Ovary (tissue), 9 donors: ENCODE measurements around the gene OMG. TPM values are rescaled to one million over a fixed set of nuclear protein-coding genes. Genes with fewer than 3 reads are reported as not detected.

Source experiments
- DNase-seq, 5 donors: peaks; one replicate each; pipeline ENCODE4 v3.0.0-alpha.2; 2019 to 2020
- H3K27ac ChIP-seq, 2 donors: fragments of 200-600 bp; one replicate each; pipeline versions ENCODE4 v1.5.1 to v1.8.0; 2019 to 2022
- H3K27me3 ChIP-seq: fragments of 200-600 bp; one replicate; pipeline ENCODE4 v1.8.0; 2022
- H3K36me3 ChIP-seq: fragments of 200-600 bp; sonication (generic); one replicate; pipeline ENCODE4 v1.5.1; 2019
- H3K4me1 ChIP-seq: one replicate; pipeline ENCODE4 v1.8.1; 2013; ENCODE audit warnings: mild to moderate bottlenecking, moderate library complexity; ENCODE audit not compliant: insufficient read depth
- H3K4me3 ChIP-seq: fragments of 200-600 bp; sonication (generic); one replicate; pipeline ENCODE4 v1.5.1; 2017
- H3K9me3 ChIP-seq, 2 donors: fragments of 200-600 bp in 1 of 2; sonication (generic) in 1 of 2; one replicate each; pipeline versions ENCODE4 v1.5.1 to v1.8.1; 2013 to 2019; ENCODE audit warnings: mild to moderate bottlenecking in 1 of 2, moderate library complexity in 1 of 2
- CTCF ChIP-seq, 3 donors: fragments of 450-650 bp in 2 of 3; fragments of 200-600 bp in 1 of 3; IDR thresholded peaks; one replicate each; pipeline versions ENCODE4 v1.5.1 to v1.8.0; 2016 to 2022; ENCODE audit warnings: antibody characterized with exemption in 3 of 3, mild to moderate bottlenecking in 1 of 3
- EP300 ChIP-seq: sonication (generic); formaldehyde crosslinking; IDR thresholded peaks from one replicate; pipeline ENCODE4 v1.6.1; 2017; ENCODE audit warnings: antibody characterized with exemption
- POLR2A ChIP-seq: fragments of 450-650 bp; IDR thresholded peaks from one replicate; pipeline ENCODE4 v1.6.1; 2017; ENCODE audit warnings: antibody characterized with exemption, mild to moderate bottlenecking, moderate library complexity
- WGBS, 3 donors: extraction: QIAGEN DNeasy Blood & Tissue Kit in 1 of 3; methylation state at CpG; one replicate each; pipeline versions ENCODE4 v1.1.5 to v1.1.7; 2013 to 2017; 5-methylcytosine and 5-hydroxymethylcytosine counted together
- intact Hi-C, 4 donors: fragments of 100-400 bp; cut with DNase I; formaldehyde crosslinking; loops; one replicate each; pipeline versions ENCODE4 v1.11.0 to v1.15.1; 2022 to 2023
- polyA plus RNA-seq, 2 donors: library from polyadenylated mRNA; stranded (reverse); fragments of 200-250 nt in 1 of 2; fragments of 350-450 nt in 1 of 2; fragmentation: Illumina TruSeq in 1 of 2; extraction: RNeasy Lipid Tissue Mini Kit (QIAGEN cat#74804) in 1 of 2; gene quantifications; one replicate each; pipeline ENCODE4 v1.2.3, GENCODE V29; 2013 to 2014
- total RNA-seq, 7 donors: library from RNA; depleted of rRNA in 2 of 7; stranded (reverse); fragments of >200 nt in 2 of 7; fragmentation: NEBNext Ultra II Directional in 3 of 7; extraction: Animal tissue kit (Norgen Biotek cat#: 25700) in 3 of 7; gene quantifications; one replicate each; pipeline versions ENCODE4 v1.1.0 to v1.2.4, GENCODE V29; 2016 to 2023
- donor health status: DM: no; HTN: no; CAD: no; lungs with moderate emphysema.
- donor health status: DM: no; HTN: no; CAD: no.
- donor health status: Bipolar disorder and iron deficiency.
- donor health status: DM: yes; HTN: yes; CAD: no.
- donor health status: DM: no; HTN: no; CAD: no.
- donor health status: DM: yes; HTN: yes; CAD: no.

The OMG gene
- total and polyA plus RNA-seq, 9 donors = 0.28 to 2.2 (median 1.5) TPM; not detected in 5

- H3K27me3 ChIP-seq = no peaks in the 10 kb centered on the region
- no peak for DNase-seq
- no peaks in the 10 kb centered on the region for H3K9me3 ChIP-seq
- TF ChIP-seq EP300 (no peak), CTCF (IDR thresholded peaks at IDR 0.05) (no peak), POLR2A (no peak)
- no peak overlapping the region for H3K4me3 ChIP-seq
- intact Hi-C loops = no loop called here
- H3K36me3 ChIP-seq = no peaks in the 10 kb centered on the region
- no peak overlapping the region for H3K27ac ChIP-seq
- 89 to 94% (median 93%) methylated on average over 1 of the region's 1 CpG for WGBS, 3 donors
- no peaks in the 10 kb centered on the region for H3K4me1 ChIP-seq
Observed at GRCh38 chr17:31251105-31251969, 45.7 kb downstream of the OMG start.

DNA sequence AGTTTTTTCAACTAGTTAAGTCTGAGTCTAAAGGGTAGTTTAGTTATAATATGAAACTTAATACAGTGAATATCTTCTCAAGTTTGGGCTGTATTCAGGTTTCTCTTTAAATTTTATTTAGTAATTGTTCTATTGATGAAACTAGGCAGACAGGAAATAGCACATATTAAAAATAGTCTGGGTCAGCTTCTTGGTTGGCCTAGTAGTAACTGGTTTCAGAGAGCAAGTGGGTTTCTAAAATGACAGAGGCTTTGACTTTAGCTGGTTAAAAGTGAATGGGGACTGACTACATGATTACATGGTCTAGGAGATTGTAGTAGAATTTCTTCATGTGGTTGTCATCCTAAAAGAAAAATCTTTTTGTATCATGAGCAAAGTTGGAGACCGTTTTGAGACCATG is 46.8 kb downstream of the OMG start:
- no peak overlapping the region for H3K4me3 ChIP-seq
- no peak overlapping the region for H3K27ac ChIP-seq
- H3K27me3 ChIP-seq = no peaks in the 10 kb centered on the region
- TF ChIP-seq POLR2A (no peak), CTCF (IDR thresholded peaks at IDR 0.05) (no peak)
- whole genome bisulfite sequencing, 3 donors = 67 to 83% (median 73%) methylated on average over 1 of the region's 1 CpG
- no peaks in the 10 kb centered on the region for H3K36me3 ChIP-seq
- no peak for DNase-seq
- intact Hi-C loops = no loop called here
- no peaks in the 10 kb centered on the region for H3K9me3 ChIP-seq
- H3K4me1 ChIP-seq = no peaks in the 10 kb centered on the region

- no peak for TF ChIP-seq EP300
- intact Hi-C loops = no loop called here
- no peak for DNase-seq
- no peak overlapping the region for H3K4me3 ChIP-seq
- H3K27me3 ChIP-seq = no peaks in the 10 kb centered on the region
- H3K36me3 ChIP-seq = no peaks in the 10 kb centered on the region
- H3K4me1 ChIP-seq = no peaks in the 10 kb centered on the region
- WGBS, 3 donors = 86 to 94% (median 91%) methylated on average over 4 of the region's 4 CpGs
- no peaks in the 10 kb centered on the region for H3K9me3 ChIP-seq
- no peak overlapping the region for H3K27ac ChIP-seq
Observed at GRCh38 chr17:31249835-31250141, 47.3 kb downstream of the OMG start.

GRCh38 chr17:31248986-31249834 is 47.8 kb downstream of the OMG start:
- Histone ChIP-seq H3K4me3 (no peak overlapping the region), H3K27ac (no peak overlapping the region), H3K36me3 (no peaks in the 10 kb centered on the region), H3K4me1 (no peaks in the 10 kb centered on the region), H3K9me3 (no peaks in the 10 kb centered on the region), H3K27me3 (no peaks in the 10 kb centered on the region)
- 94 to 98% (median 94%) methylated on average over 5 of the region's 5 CpGs for WGBS, 3 donors
- no peak for TF ChIP-seq CTCF (IDR thresholded peaks at IDR 0.05)
- TF ChIP-seq EP300 = no peak
- TF ChIP-seq POLR2A = no peak
- intact Hi-C loops = no loop called here
- no peak for DNase-seq

Other genes starting within 250 kb of the OMG start
- 10 to 100 TPM; 45.5 to 62.0 (median 58.1) TPM for gene NF1, start 202.3 kb downstream of the OMG start, total RNA-seq
- gene NF1, start 202.3 kb downstream of the OMG start, polyA plus RNA-seq = 10 to 100 TPM; 11.1 to 27.0 TPM
- gene EVI2B, start 16.8 kb upstream of the OMG start, total RNA-seq = 1 to 10 TPM; 1.7 to 6.1 (median 3.0) TPM
- 10 to 100 TPM in 1 of 2 donors, 1 to 10 TPM in 1; 2.0 to 31.9 TPM for gene EVI2B, start 16.8 kb upstream of the OMG start, polyA plus RNA-seq
- gene EVI2A, start 24.4 kb upstream of the OMG start, total RNA-seq = 1 to 10 TPM; 1.5 to 6.1 (median 3.1) TPM
- gene EVI2A, start 24.4 kb upstream of the OMG start, polyA plus RNA-seq = 1 to 10 TPM; 2.5 to 7.1 TPM
- gene RAB11FIP4, start 94.4 kb upstream of the OMG start, total RNA-seq = 10 to 100 TPM in 2 of 7 donors, 1 to 10 TPM in 5; 3.1 to 16.5 (median 6.4) TPM
- 1 to 10 TPM; 1.8 to 4.5 TPM for gene RAB11FIP4, start 94.4 kb upstream of the OMG start, polyA plus RNA-seq